Adipose tissue (tissue), 3 donors: ENCODE data around the gene LRRC2. TPM values are rescaled to one million over a fixed set of nuclear protein-coding genes. Genes with fewer than 3 reads are reported as not detected.
"Not testable (repeated sequence)": the region's sequence is repeated elsewhere in the genome, so short reads cannot be mapped to it uniquely, and the experiment has no call there.

Experiments
- H3K27ac ChIP-seq: one replicate; pipeline ENCODE4 v1.5.1; 2013; ENCODE audit warnings: low read depth, low read length
- WGBS, 3 donors: extraction: QIAGEN DNeasy Blood & Tissue Kit; methylation state at CpG; one replicate each; pipeline ENCODE4 v1.1.7; 2013; 5-methylcytosine and 5-hydroxymethylcytosine counted together
- polyA plus RNA-seq, 3 donors: library from polyadenylated mRNA; stranded (reverse); fragments of 200-250 nt; gene quantifications; one replicate each; pipeline ENCODE4 v1.2.3, GENCODE V29; 2013
- donor health status: healthy with polysubstance abuse.
- donor health status: Bipolar disorder and iron deficiency.
- donor health status: healthy.

LRRC2 gene
- polyA plus RNA-seq, 3 donors, result 0.58 to 6.9 (median 1.2) TPM

- no peak overlapping the region for H3K27ac ChIP-seq
- WGBS, 3 donors, result 55 to 85% (median 78%) methylated on average over 5 of the region's 5 CpGs
Measured at GRCh38 chr3:46585799-46586693, 19.9 kb upstream of the LRRC2 start.

DNA sequence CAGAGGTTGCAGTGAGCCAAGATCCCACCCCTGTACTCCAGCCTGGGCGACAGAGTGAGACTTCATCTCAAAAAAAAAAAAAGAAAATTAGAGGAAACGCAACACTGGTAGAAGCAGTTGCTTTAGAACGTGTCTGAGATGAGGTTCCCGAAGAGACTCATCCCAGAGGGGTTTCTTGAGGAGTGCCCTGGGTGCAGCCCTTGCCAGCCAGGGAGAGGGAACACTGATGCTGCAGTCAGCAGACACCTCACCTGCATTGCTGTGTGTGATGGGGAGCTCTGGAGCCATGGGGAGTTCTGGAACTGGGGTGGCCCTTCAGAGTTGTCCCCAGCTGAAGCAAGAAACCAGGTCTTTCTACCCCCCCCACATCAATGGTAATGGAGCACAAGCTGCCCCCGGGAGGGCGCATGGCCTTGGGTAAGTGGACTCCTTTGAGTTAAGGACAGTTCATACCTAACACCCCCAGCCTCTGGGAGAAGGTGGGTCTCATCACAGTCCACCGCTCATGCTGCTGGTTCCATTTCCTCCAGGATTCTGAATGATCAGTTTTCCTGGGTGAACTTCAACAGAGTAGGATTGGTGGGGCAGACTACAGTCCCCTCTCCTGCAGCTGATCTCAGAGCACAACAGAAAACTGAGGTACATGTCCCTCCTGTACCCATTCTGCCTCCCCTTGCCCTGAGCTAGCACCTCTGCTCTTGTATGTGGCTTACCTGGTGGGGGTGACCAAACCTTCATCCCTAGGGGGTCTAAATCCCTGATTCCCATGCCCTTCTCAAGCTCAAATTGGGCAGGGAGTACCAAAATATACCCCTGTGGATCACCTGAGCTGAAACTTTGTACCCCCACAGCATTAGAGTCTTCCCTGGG, 18.7 kb upstream of the LRRC2 start:
- no peak overlapping the region for H3K27ac ChIP-seq
- WGBS, 3 donors, result 88 to 94% (median 90%) methylated on average over 7 of the region's 7 CpGs

GRCh38 chr3:46580675-46581074, 14.6 kb upstream of the LRRC2 start:
- H3K27ac ChIP-seq, result no peak overlapping the region
- WGBS, 3 donors, result 91 to 100% (median 100%) methylated on average over 1 of the region's 1 CpG

DNA sequence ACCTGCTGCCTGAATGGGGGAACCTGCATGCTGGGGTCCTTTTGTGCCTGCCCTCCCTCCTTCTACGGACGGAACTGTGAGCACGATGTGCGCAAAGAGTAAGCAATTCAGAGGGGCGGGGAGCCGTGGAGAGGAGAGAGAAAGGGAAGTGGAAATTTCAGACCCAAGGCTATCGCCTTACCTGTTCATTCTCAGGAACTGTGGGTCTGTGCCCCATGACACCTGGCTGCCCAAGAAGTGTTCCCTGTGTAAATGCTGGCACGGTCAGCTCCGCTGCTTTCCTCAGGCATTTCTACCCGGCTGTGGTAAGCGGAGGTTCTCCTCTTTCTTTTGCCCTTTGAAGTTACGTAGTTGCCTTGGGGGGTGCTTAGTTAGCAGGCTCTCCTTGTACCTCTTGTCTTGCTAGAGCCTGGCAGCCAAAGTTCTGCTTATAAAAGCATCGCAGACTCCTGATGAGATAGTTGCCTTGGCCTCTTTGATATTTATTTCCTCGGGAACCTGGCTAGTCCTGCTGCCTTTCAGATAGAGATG, 13.7 kb upstream of the LRRC2 start:
- no peak overlapping the region for H3K27ac ChIP-seq
- WGBS, 3 donors, result 68 to 81% (median 74%) methylated on average over 14 of the region's 14 CpGs

DNA sequence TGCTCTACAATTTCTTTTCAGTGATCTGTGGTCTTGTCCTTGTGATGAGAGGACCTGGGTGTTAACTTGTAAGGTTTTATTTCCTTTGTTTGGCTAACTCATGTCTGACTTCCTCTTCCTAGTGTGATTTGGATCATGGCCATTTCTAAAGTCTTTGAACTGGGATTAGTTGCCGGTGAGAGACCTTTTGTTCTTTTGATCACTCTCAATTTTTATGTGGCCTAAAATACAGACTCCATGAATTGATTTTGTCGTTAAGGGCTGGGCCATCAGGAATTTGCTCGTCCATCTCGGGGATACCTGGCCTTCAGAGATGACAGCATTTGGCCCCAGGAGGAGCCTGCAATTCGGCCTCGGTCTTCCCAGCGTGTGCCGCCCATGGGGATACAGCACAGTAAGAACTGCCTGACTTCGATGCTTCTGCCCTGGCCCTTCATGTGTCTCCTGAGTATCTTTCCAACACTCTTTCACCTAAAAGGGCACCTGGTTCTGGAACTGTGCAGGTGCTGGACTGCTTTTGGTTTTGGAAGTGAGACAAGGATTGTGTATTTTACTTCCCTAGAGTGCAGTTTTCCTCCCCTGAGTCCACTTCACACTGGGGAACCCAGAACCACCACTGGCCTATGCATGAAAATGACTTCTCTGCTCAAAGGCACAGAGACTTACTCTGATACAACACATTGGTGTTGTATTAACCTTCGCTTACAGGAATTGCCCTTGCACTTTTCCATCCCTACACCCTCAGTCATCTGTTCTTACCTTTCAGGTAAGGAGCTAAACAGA, 13.1 kb upstream of the LRRC2 start:
- 72 to 74% (median 73%) methylated on average over 10 of the region's 10 CpGs for WGBS, 3 donors
- H3K27ac ChIP-seq, result no peak overlapping the region

GRCh38 chr3:46577580-46578249, 11.6 kb upstream of the LRRC2 start:
- not testable (repeated sequence) for H3K27ac ChIP-seq
- 67 to 80% (median 75%) methylated on average over 14 to 18 of the region's 18 CpGs for WGBS, 3 donors

DNA sequence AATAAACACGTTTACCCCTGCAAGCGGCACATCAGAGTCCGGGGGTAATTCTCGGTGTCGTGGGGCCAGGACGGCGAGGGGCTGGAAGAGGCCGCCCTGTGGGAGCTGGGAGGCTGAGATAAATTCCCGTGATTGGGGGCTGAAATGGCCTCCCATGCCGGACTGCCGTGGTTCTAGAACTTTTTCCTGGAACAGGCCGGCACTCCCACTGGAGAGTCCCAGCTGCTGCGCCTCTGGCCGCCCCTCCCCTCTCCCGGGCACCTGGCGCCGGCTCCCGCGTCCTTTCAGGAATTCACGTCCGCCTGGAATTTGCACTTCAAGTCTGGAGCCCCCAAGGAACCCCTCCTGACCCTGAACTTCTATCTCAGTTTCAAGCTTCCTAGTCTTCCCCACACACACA, 10.8 kb upstream of the LRRC2 start:
- 29 to 47% (median 33%) methylated on average over 21 of the region's 21 CpGs for WGBS, 3 donors

GRCh38 chr3:46576386-46576785, 10.3 kb upstream of the LRRC2 start:
- WGBS, 3 donors, result 79 to 84% (median 83%) methylated on average over 9 to 10 of the region's 10 CpGs
- no peak overlapping the region for H3K27ac ChIP-seq

More for the DNA sequence above, 10.8 kb upstream of the LRRC2 start:
- no peak overlapping the region for H3K27ac ChIP-seq

GRCh38 chr3:46575577-46576222, 9.6 kb upstream of the LRRC2 start:
- no peak overlapping the region for H3K27ac ChIP-seq
- 93 to 96% (median 93%) methylated on average over 11 of the region's 11 CpGs for WGBS, 3 donors

- 71 to 85% (median 79%) methylated on average over 5 of the region's 5 CpGs for WGBS, 3 donors
- no peak overlapping the region for H3K27ac ChIP-seq
Measured at GRCh38 chr3:46574881-46575576, 8.9 kb upstream of the LRRC2 start.

DNA sequence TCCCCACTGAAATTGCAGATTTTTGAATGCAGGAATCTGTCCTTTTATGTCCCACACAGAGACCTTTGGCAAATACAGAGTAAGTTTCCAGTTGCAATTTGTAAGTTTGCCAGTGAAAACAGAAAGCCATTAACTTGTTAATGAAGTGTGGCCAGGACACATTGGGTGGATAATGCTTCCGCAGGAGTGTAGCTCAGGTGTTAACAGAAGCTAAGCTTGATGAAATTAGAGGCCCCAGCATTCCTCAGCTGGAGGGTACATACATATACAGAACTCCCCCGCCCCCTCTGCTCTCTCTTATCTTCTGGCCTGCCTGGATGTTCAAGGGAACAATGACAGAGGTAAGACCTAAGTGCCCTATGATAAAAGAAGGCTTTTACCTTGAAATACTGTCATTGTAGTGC, 8.1 kb upstream of the LRRC2 start:
- WGBS, 3 donors, result 45 to 90% (median 90%) methylated on average over 2 of the region's 2 CpGs
- H3K27ac ChIP-seq, result no peak overlapping the region

- H3K27ac ChIP-seq, result no peak overlapping the region
- 62 to 63% (median 63%) methylated on average over 4 of the region's 4 CpGs for WGBS, 3 donors
Measured at GRCh38 chr3:46573701-46574100, 7.6 kb upstream of the LRRC2 start.

- 51 to 83% (median 80%) methylated on average over 3 of the region's 3 CpGs for WGBS, 3 donors
- no peak overlapping the region for H3K27ac ChIP-seq
Measured at GRCh38 chr3:46571684-46572083, 5.6 kb upstream of the LRRC2 start.

- 6 to 15% (median 7%) methylated on average over 21 of the region's 21 CpGs for WGBS, 3 donors
- H3K27ac ChIP-seq, result no peak overlapping the region
Measured at GRCh38 chr3:46565607-46566039, 479 bp downstream of the LRRC2 start.

DNA sequence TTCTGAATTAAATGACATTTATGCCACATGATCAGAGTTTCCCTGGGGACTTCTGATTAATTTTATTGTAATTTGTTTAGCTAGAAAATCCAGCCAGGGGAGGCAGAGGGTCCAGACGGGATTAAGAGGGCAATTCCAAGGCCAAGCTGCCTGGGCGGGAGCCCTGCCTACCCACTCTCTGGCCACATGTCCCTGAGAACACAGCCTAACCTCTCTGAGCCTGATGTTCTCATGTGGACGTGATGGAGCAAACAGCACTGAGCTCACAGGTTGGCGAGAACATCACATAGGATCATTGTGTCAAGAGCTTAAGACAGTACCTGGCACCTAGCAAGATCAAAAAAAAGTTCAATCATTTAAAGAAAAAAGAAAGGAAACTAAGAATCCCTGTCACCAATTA, 1.0 kb downstream of the LRRC2 start:
- no peak overlapping the region for H3K27ac ChIP-seq
- 63 to 72% (median 71%) methylated on average over 4 of the region's 4 CpGs for WGBS, 3 donors

- WGBS, 3 donors, result 85 to 92% (median 87%) methylated on average over 5 of the region's 5 CpGs
- H3K27ac ChIP-seq, result no peak overlapping the region
Measured at GRCh38 chr3:46564190-46565021, 1.7 kb downstream of the LRRC2 start.
